ENCODE data around the gene PIK3R1.
"Not testable (repeated sequence)": the region's sequence is repeated elsewhere in the genome, so short reads cannot be mapped to it uniquely, and the experiment has no call there.

PIK3R1 gene

GRCh38 chr5:68194386-68194785, 21.2 kb upstream of the PIK3R1 start:
- FAIRE-seq: no peak

- FAIRE-seq: no peak
Measured at GRCh38 chr5:68195137-68195536, 20.4 kb upstream of the PIK3R1 start.

- FAIRE-seq: no peak
Measured at GRCh38 chr5:68196876-68197275, 18.7 kb upstream of the PIK3R1 start.

- no peak for FAIRE-seq
Measured at GRCh38 chr5:68200288-68200687, 15.3 kb upstream of the PIK3R1 start.

GRCh38 chr5:68210654-68211053, 4.9 kb upstream of the PIK3R1 start:
- FAIRE-seq: not testable (repeated sequence)

- no peak for FAIRE-seq
Measured at GRCh38 chr5:68214482-68215207, 911 bp upstream of the PIK3R1 start.

GRCh38 chr5:68215898-68216244, 315 bp downstream of the PIK3R1 start:
- FAIRE-seq: no peak

- no peak for FAIRE-seq
Measured at GRCh38 chr5:68216245-68217046, 890 bp downstream of the PIK3R1 start.

GRCh38 chr5:68217047-68217355, 1.4 kb downstream of the PIK3R1 start:
- FAIRE-seq: no peak

GRCh38 chr5:68217528-68217927, 2.0 kb downstream of the PIK3R1 start:
- no peak for FAIRE-seq

GRCh38 chr5:68219161-68219816, 3.7 kb downstream of the PIK3R1 start:
- no peak for FAIRE-seq

- no peak for FAIRE-seq
Measured at GRCh38 chr5:68220260-68220659, 4.7 kb downstream of the PIK3R1 start.

GRCh38 chr5:68220914-68221313, 5.4 kb downstream of the PIK3R1 start:
- no peak for FAIRE-seq

GRCh38 chr5:68221488-68221887, 5.9 kb downstream of the PIK3R1 start:
- FAIRE-seq: no peak

GRCh38 chr5:68222310-68222709, 6.8 kb downstream of the PIK3R1 start:
- FAIRE-seq: no peak

- no peak for FAIRE-seq
Measured at GRCh38 chr5:68222824-68223354, 7.3 kb downstream of the PIK3R1 start.

GRCh38 chr5:68223904-68224303, 8.3 kb downstream of the PIK3R1 start:
- no peak for FAIRE-seq

GRCh38 chr5:68224509-68225187, 9.1 kb downstream of the PIK3R1 start:
- FAIRE-seq: no peak

GRCh38 chr5:68225188-68225910, 9.8 kb downstream of the PIK3R1 start:
- no peak for FAIRE-seq

- no peak for FAIRE-seq
Measured at GRCh38 chr5:68225911-68226545, 10.5 kb downstream of the PIK3R1 start.

GRCh38 chr5:68226546-68227073, 11.1 kb downstream of the PIK3R1 start:
- no peak for FAIRE-seq
